ENCODE results near the gene FNDC10.

DNA sequence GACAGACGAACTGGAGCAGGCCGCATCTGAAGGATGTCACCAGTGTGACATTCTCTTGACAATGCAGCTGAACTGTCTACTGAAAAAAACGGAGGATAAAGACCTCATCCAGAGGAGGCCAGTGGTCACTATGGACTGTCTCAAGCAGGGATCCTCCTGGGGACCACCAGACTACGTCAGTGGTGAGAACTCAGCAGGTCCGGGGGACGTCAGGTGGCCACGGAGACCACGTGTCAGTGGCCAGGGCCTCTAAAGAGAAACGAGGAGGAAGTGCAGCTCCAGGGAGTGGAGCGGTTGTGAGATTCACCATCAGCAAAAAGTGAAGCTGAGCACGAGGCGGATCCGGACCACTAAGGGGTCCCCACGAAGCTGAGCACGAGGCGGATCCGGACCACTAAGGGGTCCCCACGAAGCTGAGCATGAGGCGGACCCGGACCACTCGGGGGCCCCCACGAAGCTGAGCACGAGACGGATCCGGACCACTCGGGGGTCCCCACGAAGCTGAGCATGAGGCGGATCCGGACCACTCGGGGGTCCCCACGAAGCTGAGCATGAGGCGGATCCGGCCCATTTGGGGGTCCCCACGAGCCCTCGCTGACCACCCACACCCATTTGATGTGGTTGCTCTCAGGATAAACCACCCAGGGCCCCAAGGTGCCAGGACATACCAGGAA, 46.0 kb downstream of the FNDC10 start:
- no peak for TF ChIP-seq JUNB (IDR thresholded peaks at IDR 0.05)
- TF ChIP-seq, protein P1, sequence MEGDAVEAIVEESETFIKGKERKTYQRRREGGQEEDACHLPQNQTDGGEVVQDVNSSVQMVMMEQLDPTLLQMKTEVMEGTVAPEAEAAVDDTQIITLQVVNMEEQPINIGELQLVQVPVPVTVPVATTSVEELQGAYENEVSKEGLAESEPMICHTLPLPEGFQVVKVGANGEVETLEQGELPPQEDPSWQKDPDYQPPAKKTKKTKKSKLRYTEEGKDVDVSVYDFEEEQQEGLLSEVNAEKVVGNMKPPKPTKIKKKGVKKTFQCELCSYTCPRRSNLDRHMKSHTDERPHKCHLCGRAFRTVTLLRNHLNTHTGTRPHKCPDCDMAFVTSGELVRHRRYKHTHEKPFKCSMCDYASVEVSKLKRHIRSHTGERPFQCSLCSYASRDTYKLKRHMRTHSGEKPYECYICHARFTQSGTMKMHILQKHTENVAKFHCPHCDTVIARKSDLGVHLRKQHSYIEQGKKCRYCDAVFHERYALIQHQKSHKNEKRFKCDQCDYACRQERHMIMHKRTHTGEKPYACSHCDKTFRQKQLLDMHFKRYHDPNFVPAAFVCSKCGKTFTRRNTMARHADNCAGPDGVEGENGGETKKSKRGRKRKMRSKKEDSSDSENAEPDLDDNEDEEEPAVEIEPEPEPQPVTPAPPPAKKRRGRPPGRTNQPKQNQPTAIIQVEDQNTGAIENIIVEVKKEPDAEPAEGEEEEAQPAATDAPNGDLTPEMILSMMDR (IDR thresholded peaks at IDR 0.05 in 2 of 3, conservative IDR thresholded peaks at IDR 0.05 in 1 of 3; ENCODE audit: control insufficient read depth in 2 of 3, extremely low read depth in 1 of 3, insufficient read depth in 1 of 3, low read depth in 3 of 3, low read length in 3 of 3), result no peak
